Breast epithelium (tissue), 3 donors: ENCODE results near the gene VPS13A.

Experiments used
- CTCF ChIP-seq, 3 donors: fragments of 450-650 bp; IDR thresholded peaks; one replicate each; pipeline ENCODE4 v1.5.1; 2016 to 2017; ENCODE audit warnings: antibody characterized with exemption in 3 of 3, mild to moderate bottlenecking in 3 of 3, moderate library complexity in 3 of 3
- POLR2A ChIP-seq: fragments of 450-650 bp; IDR thresholded peaks from one replicate; pipeline ENCODE4 v1.6.1; 2016; ENCODE audit warnings: antibody characterized with exemption, mild to moderate bottlenecking, moderate library complexity

GRCh38 chr9:77277719-77278118 lies 100.4 kb downstream of the VPS13A start:
- TF ChIP-seq CTCF (IDR thresholded peaks at IDR 0.05) (no peak), POLR2A (no peak)
